Spleen (tissue), 7 donors: ENCODE data around the gene ASIP.

Experiments used
- CTCF ChIP-seq, 11 experiments: fragments of 200-600 bp in 7 of 11; fragments of 450-650 bp in 4 of 11; sonication (generic) in 4 of 11; IDR thresholded peaks in 8 of 11; conservative IDR thresholded peaks in 3 of 11; 1 replicate in 7 of 11; 2 replicates in 4 of 11; pipeline versions ENCODE4 v1.4.0 to v1.8.0; 2016 to 2021; ENCODE audit warnings: antibody characterized with exemption in 11 of 11, inconsistent platforms in 4 of 11, mild to moderate bottlenecking in 1 of 11
- POLR2A ChIP-seq, 3 donors: fragments of 450-650 bp; IDR thresholded peaks; one replicate each; pipeline ENCODE4 v1.5.1; 2017; ENCODE audit warnings: antibody characterized with exemption in 3 of 3, mild to moderate bottlenecking in 1 of 3
- POLR2AphosphoS5 ChIP-seq, 3 donors: sonication (generic); formaldehyde crosslinking; IDR thresholded peaks; one replicate each; pipeline ENCODE4 v1.5.1; 2017; ENCODE audit warnings: antibody characterized with exemption in 3 of 3
- donor health status: DM: no; HTN: no; CAD: no; lungs with moderate emphysema.
- donor health status: DM: no; HTN: no; CAD: no.
- donor health status: DM: no; HTN: no; CAD: no.

GRCh38 chr20:34209111-34209510 lies 32.1 kb upstream of the ASIP start:
- TF ChIP-seq CTCF (IDR thresholded peaks at IDR 0.05 in 8 of 11, conservative IDR thresholded peaks at IDR 0.05 in 3 of 11) (no peak), POLR2AphosphoS5 (IDR thresholded peaks at IDR 0.05) (no peak), POLR2A (IDR thresholded peaks at IDR 0.05) (no peak)
